Measurements from ENCODE around the gene CATSPERZ.
A peak's percentile ranks its signal among the peaks of the same experiment; 100 is the strongest.

CATSPERZ gene

GRCh38 chr11:64278576-64279190 lies 21.5 kb upstream of the CATSPERZ start:
- peaks cover 28% of the 10 kb centered on the region for H3K36me3 ChIP-seq (ENCODE audit: insufficient read depth, low read length)
- 0 out of 2 replicates have a peak, but pooled peaks cover 9% of the 10 kb centered on the region for H3K4me1 ChIP-seq (ENCODE audit: insufficient read depth, low read length)
- no peaks in the 10 kb centered on the region for H3K9me3 ChIP-seq (ENCODE audit: insufficient read depth, low read depth, low read length)
- H3K4me3 ChIP-seq (ENCODE audit: low read length): no peak overlapping the region
- H3K9ac ChIP-seq (ENCODE audit: low read depth, low read length): no peak overlapping the region
- 84% methylated on average over 8 of the region's 8 CpGs for WGBS
- H3K27ac ChIP-seq (ENCODE audit: low read depth, low read length): no peak overlapping the region
- no peaks in the 10 kb centered on the region for H3K27me3 ChIP-seq (ENCODE audit: insufficient read depth, low read length)

- no peak overlapping the region for H3K27ac ChIP-seq (ENCODE audit: low read depth, low read length)
- H3K36me3 ChIP-seq (ENCODE audit: insufficient read depth, low read length): peaks cover 15% of the 10 kb centered on the region; the same call in 1 of the 2 replicates
- no peaks in the 10 kb centered on the region for H3K9me3 ChIP-seq (ENCODE audit: insufficient read depth, low read depth, low read length)
- H3K4me1 ChIP-seq (ENCODE audit: insufficient read depth, low read length): 0 out of 2 replicates have a peak, but pooled peaks cover 6% of the 10 kb centered on the region
- H3K27me3 ChIP-seq (ENCODE audit: insufficient read depth, low read length): peaks cover 11% of the 10 kb centered on the region; the same call in 1 of the 2 replicates
- no peak overlapping the region for H3K9ac ChIP-seq (ENCODE audit: low read depth, low read length)
- WGBS: 95% methylated on average over 22 of the region's 22 CpGs
- H3K4me3 ChIP-seq (ENCODE audit: low read length): no peak overlapping the region
Observed at GRCh38 chr11:64281957-64282770, 18.0 kb upstream of the CATSPERZ start.

- Histone ChIP-seq H3K27ac (ENCODE audit: low read depth, low read length) (no peak overlapping the region), H3K9ac (ENCODE audit: low read depth, low read length) (no peak overlapping the region), H3K4me1 (ENCODE audit: insufficient read depth, low read length) (0 out of 2 replicates have a peak, but pooled peaks cover 6% of the 10 kb centered on the region), H3K4me3 (ENCODE audit: low read length) (no peak overlapping the region), H3K36me3 (ENCODE audit: insufficient read depth, low read length) (peaks cover 10% of the 10 kb centered on the region; the same call in 1 of the 2 replicates), H3K9me3 (ENCODE audit: insufficient read depth, low read depth, low read length) (no peaks in the 10 kb centered on the region), H3K27me3 (ENCODE audit: insufficient read depth, low read length) (peaks cover 11% of the 10 kb centered on the region; the same call in 1 of the 2 replicates)
- 92% methylated on average over 3 of the region's 3 CpGs for WGBS
Observed at GRCh38 chr11:64283092-64283491, 17.1 kb upstream of the CATSPERZ start.

- Histone ChIP-seq H3K27me3 (ENCODE audit: insufficient read depth, low read length) (peaks cover 13% of the 10 kb centered on the region), H3K9ac (ENCODE audit: low read depth, low read length) (peak within 1 kb of the TSS; percentile 71), H3K27ac (ENCODE audit: low read depth, low read length) (peak within 1 kb of the TSS; percentile 76; the same call in 1 of the 2 replicates), H3K4me1 (ENCODE audit: insufficient read depth, low read length) (0 out of 2 replicates have a peak, but pooled peaks cover 6% of the 10 kb centered on the region), H3K9me3 (ENCODE audit: insufficient read depth, low read depth, low read length) (no peaks in the 10 kb centered on the region), H3K36me3 (ENCODE audit: insufficient read depth, low read length) (peaks cover 3% of the 10 kb centered on the region; the same call in 1 of the 2 replicates), H3K4me3 (ENCODE audit: low read length) (peak within 1 kb of the TSS; percentile 71)
- 9% methylated on average over 40 of the region's 44 CpGs for WGBS
Observed at GRCh38 chr11:64284048-64284961, 15.9 kb upstream of the CATSPERZ start, which contains the start of gene BAD. Gene BAD (minus strand): TSS chr11:64284665. CDS start chr11:64284368, 297 bp downstream.

- under 1% methylated on average over 102 of the region's 102 CpGs for WGBS
- Histone ChIP-seq H3K4me3 (ENCODE audit: low read length) (peak within 1 kb of the TSS; percentile 71), H3K36me3 (ENCODE audit: insufficient read depth, low read length) (peaks cover 3% of the 10 kb centered on the region; the same call in 1 of the 2 replicates), H3K27ac (ENCODE audit: low read depth, low read length) (peak within 1 kb of the TSS; percentile 76; the same call in 1 of the 2 replicates), H3K4me1 (ENCODE audit: insufficient read depth, low read length) (0 out of 2 replicates have a peak, but pooled peaks cover 6% of the 10 kb centered on the region), H3K27me3 (ENCODE audit: insufficient read depth, low read length) (peaks cover 22% of the 10 kb centered on the region), H3K9ac (ENCODE audit: low read depth, low read length) (peak within 1 kb of the TSS; percentile 71), H3K9me3 (ENCODE audit: insufficient read depth, low read depth, low read length) (no peaks in the 10 kb centered on the region)
Observed at GRCh38 chr11:64284962-64285884, 14.9 kb upstream of the CATSPERZ start, which contains the start of gene GPR137. Gene GPR137 (plus strand): TSS chr11:64285848. CDS start chr11:64286525, 677 bp downstream.

- H3K4me3 ChIP-seq (ENCODE audit: low read length): peak overlapping the region; percentile 71
- peaks cover 3% of the 10 kb centered on the region; the same call in 1 of the 2 replicates for H3K36me3 ChIP-seq (ENCODE audit: insufficient read depth, low read length)
- 0 out of 2 replicates have a peak, but pooled peaks cover 6% of the 10 kb centered on the region for H3K4me1 ChIP-seq (ENCODE audit: insufficient read depth, low read length)
- peaks cover 31% of the 10 kb centered on the region for H3K27me3 ChIP-seq (ENCODE audit: insufficient read depth, low read length)
- H3K9ac ChIP-seq (ENCODE audit: low read depth, low read length): peak overlapping the region; percentile 5; the same call in 1 of the 2 replicates
- WGBS: 35% methylated on average over 34 of the region's 40 CpGs
- no peak overlapping the region for H3K27ac ChIP-seq (ENCODE audit: low read depth, low read length)
- no peaks in the 10 kb centered on the region for H3K9me3 ChIP-seq (ENCODE audit: insufficient read depth, low read depth, low read length)
Observed at GRCh38 chr11:64285885-64286800, 14.0 kb upstream of the CATSPERZ start.

GRCh38 chr11:64286801-64287159 lies 13.4 kb upstream of the CATSPERZ start:
- Histone ChIP-seq H3K27ac (ENCODE audit: low read depth, low read length) (no peak overlapping the region), H3K4me3 (ENCODE audit: low read length) (no peak overlapping the region), H3K9me3 (ENCODE audit: insufficient read depth, low read depth, low read length) (no peaks in the 10 kb centered on the region), H3K27me3 (ENCODE audit: insufficient read depth, low read length) (peaks cover 38% of the 10 kb centered on the region), H3K9ac (ENCODE audit: low read depth, low read length) (no peak overlapping the region), H3K4me1 (ENCODE audit: insufficient read depth, low read length) (0 out of 2 replicates have a peak, but pooled peaks cover 6% of the 10 kb centered on the region), H3K36me3 (ENCODE audit: insufficient read depth, low read length) (peaks cover 3% of the 10 kb centered on the region; the same call in 1 of the 2 replicates)
- WGBS: 91% methylated on average over 9 of the region's 9 CpGs

- Histone ChIP-seq H3K27ac (ENCODE audit: low read depth, low read length) (no peak overlapping the region), H3K9me3 (ENCODE audit: insufficient read depth, low read depth, low read length) (no peaks in the 10 kb centered on the region), H3K4me1 (ENCODE audit: insufficient read depth, low read length) (0 out of 2 replicates have a peak, but pooled peaks cover 6% of the 10 kb centered on the region), H3K4me3 (ENCODE audit: low read length) (no peak overlapping the region), H3K9ac (ENCODE audit: low read depth, low read length) (no peak overlapping the region), H3K27me3 (ENCODE audit: insufficient read depth, low read length) (peaks cover 48% of the 10 kb centered on the region), H3K36me3 (ENCODE audit: insufficient read depth, low read length) (no peaks in the 10 kb centered on the region)
- WGBS: 93% methylated on average over 33 of the region's 33 CpGs
Observed at GRCh38 chr11:64287676-64288352, 12.3 kb upstream of the CATSPERZ start.

GRCh38 chr11:64288353-64288750 lies 11.8 kb upstream of the CATSPERZ start:
- H3K9me3 ChIP-seq (ENCODE audit: insufficient read depth, low read depth, low read length): no peaks in the 10 kb centered on the region
- no peak overlapping the region for H3K4me3 ChIP-seq (ENCODE audit: low read length)
- H3K27me3 ChIP-seq (ENCODE audit: insufficient read depth, low read length): peaks cover 54% of the 10 kb centered on the region
- 0 out of 2 replicates have a peak, but pooled peaks cover 6% of the 10 kb centered on the region for H3K4me1 ChIP-seq (ENCODE audit: insufficient read depth, low read length)
- no peak overlapping the region for H3K9ac ChIP-seq (ENCODE audit: low read depth, low read length)
- WGBS: 91% methylated on average over 9 of the region's 9 CpGs
- no peak overlapping the region for H3K27ac ChIP-seq (ENCODE audit: low read depth, low read length)
- no peaks in the 10 kb centered on the region for H3K36me3 ChIP-seq (ENCODE audit: insufficient read depth, low read length)

Data from HUES64 (cell line).